GM19238 (cell line): ENCODE results near the gene THOC5.
"Not testable (repeated sequence)": the region's sequence is repeated elsewhere in the genome, so short reads cannot be mapped to it uniquely, and the experiment has no call there.

ENCODE experiments used
- DNase-seq: peaks from one replicate; pipeline ENCODE4 v3.0.0; 2011; ENCODE audit warnings: low spot score; ENCODE audit not compliant: insufficient read length

The THOC5 gene

GRCh38 chr22:29553351-29554224, at the start of gene THOC5:
THOC5 (minus strand) TSS chr22:29553757; CDS start chr22:29549147, 4,610 bp downstream.
- DNase-seq = peak; percentile 97

DNA sequence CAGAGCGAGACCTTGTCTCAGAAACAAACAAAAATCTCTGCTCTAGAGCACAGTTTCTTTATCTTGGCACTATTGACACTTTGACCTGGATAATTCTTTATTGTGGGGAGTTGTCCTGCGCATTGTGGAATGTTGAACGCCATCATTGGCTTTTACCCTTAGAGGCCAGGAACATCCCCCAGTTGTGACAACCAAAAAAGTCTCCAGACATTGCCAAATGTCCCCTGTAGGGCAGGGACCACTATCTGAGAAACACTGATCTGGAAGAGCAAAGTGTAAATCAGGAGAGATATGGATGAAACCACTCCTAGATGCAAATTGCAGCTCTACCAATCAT, 45.1 kb upstream of the THOC5 start:
- no peak for DNase-seq

GRCh38 chr22:29597871-29598683, 44.5 kb upstream of the THOC5 start:
- DNase-seq = not testable (repeated sequence)

GRCh38 chr22:29596408-29596807, 42.9 kb upstream of the THOC5 start:
- no peak for DNase-seq

DNA sequence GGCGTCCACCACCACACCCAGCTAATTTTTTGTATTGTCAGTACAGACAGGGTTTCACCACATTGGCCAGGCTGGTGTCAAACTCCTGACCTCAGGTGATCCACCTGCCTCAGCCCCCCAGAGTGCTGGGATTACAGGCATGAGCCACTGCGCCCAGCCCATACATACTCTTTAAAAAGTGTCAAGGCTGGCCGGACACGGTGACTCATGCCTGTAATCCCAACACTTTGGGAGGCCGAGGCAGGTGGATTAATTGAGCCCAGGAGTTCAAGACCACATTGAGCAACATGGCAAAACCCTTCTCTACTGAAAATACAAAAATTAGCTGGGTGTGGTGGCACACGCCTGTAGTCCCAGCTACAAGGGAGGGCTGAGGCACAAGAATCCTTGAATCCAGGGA, 40.9 kb upstream of the THOC5 start:
- not testable (repeated sequence) for DNase-seq

- no peak for DNase-seq
Observed at GRCh38 chr22:29593923-29594322, 40.4 kb upstream of the THOC5 start.

DNA sequence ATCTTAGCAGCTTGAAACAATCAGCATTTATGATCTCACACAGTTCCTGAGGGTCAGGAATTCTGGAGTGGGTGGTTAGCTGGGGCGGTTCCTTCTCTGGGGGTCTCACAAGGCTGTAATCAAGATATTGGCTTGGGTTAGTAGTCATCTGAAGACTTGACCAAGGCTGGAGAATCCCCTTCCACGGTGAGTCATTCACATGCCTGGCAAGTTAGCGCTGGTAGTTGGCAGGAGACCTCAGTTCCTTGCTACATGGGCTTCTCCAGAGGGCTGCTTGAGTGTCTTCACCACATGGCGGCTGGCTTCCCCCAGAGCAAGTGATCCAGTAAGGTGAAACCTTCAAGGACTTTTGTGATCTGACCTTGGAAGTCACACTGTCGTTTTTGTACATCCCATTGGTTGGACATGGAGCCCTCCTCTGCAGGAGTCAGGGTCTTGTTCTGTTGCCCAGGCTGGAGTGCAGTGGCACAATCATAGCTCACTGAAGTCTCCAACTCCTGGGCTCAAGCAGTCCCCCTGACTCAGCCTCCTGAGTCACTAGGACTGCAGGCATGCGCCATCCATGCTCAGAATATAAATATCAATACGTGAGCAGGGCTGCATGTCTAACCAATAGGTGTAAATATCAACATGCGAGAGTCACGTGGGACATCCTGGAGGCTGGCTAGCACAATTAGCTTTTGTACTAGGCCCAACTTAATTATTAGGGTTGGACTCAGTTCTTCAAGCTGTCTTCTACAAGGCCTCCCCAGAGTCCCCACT, 34.6 kb upstream of the THOC5 start:
- no peak for DNase-seq

DNA sequence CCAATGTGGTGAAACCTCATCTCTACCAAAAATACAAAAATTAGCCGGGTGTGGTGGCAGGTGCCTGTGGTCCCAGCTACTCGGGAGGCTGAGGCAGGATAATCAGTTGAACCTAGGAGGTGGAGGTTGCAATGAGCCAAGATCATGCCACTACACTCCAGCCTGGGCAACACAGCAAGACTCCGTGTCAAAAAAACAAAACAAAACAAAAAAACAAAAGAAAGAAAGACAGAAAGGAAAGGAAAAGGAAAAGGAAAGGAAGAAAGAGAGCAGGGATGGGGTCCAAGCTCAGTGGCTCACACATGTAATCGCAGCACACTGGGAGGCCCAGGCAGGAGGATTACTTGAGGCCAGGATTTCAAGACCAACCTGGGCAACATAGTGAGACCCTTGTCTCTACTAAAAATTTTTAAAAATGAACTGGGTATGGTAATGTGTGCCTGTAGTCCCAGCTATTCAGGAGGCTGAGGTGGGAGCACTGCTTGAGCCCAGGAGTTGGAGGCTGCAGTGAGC, 32.7 kb upstream of the THOC5 start:
- DNase-seq = not testable (repeated sequence)

GRCh38 chr22:29584975-29585374, 31.4 kb upstream of the THOC5 start:
- no peak for DNase-seq

GRCh38 chr22:29581799-29582198, 28.2 kb upstream of the THOC5 start:
- no peak for DNase-seq

GRCh38 chr22:29580200-29580810, 26.7 kb upstream of the THOC5 start:
- peak; percentile 13 for DNase-seq

- DNase-seq = no peak
Observed at GRCh38 chr22:29578462-29579200, 25.1 kb upstream of the THOC5 start.

GRCh38 chr22:29574762-29575450, 21.3 kb upstream of the THOC5 start:
- DNase-seq = no peak

GRCh38 chr22:29570912-29571549, 17.5 kb upstream of the THOC5 start:
- no peak for DNase-seq

GRCh38 chr22:29570456-29570855, 16.9 kb upstream of the THOC5 start:
- DNase-seq = no peak

DNA sequence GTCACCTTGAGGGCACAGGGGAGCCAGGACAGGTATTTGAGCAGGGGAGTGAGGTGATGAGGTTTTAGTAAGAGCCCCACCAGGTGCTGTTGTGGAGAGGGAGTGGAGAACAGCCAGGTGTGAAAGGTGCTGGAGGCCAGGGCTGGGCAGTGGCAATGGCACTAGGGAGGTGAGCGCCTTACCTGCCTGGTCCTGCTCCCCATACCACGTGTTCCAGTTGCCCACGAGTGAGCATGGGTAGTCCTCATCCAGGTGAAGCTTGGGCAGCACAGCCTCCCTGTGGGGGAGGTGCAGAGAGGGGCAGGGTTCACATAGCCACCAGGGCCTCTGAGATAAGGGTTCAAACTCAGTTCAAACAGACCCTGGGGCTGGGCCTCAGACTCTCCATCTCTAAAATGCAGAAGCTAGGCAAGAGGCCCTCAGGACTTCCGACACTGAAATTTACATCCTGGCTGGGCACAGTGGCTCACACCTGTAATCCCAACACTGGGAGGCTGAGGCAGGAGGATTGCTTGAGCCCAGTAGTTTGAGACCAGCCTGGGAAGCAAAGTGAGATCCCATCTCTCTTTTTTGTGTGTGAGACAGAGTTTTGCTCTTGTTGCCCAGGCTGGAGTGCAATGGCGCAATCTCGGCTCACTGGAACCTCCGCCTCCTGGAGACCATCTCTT, 15.6 kb upstream of the THOC5 start:
- no peak for DNase-seq

GRCh38 chr22:29567338-29567737, 13.8 kb upstream of the THOC5 start:
- no peak for DNase-seq

- not testable (repeated sequence) for DNase-seq
Observed at GRCh38 chr22:29566513-29566912, 13.0 kb upstream of the THOC5 start.
